ENCODE measurements around the gene L3MBTL4.

- no peak for TF ChIP-seq CTCF (IDR thresholded peaks at IDR 0.05)
- no peak for TF ChIP-seq POLR2A (IDR thresholded peaks at IDR 0.05)
Observed at GRCh38 chr18:6411382-6411781, 3.3 kb downstream of the L3MBTL4 start.
